ENCODE measurements around the gene LRMDA.

Gene LRMDA

DNA sequence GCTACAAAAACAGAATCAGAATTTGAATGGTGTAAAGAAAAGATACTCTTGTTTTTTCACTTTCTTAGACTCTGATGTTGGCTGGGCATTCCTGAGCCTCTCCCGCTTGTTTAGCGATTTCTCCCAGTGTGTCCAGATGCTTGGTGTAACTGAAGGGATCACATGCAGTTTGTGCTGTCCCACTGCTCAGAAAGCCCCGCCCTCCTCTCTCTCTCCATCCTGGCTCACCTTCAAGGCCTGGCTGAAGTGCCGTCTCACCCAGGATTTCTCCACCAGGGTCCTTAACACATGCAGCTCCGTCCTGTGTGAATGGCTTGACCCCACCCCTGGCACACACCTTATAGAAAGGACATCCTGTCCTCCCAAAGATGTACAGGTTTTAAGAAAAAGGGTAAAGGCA is 437.1 kb downstream of the LRMDA start:
- H3K27ac ChIP-seq (ENCODE audit: low read depth, low read length): no peak overlapping the region
- no peak overlapping the region for H3K4me3 ChIP-seq (ENCODE audit: low read depth, low read length)
- no peak overlapping the region for H2AFZ ChIP-seq (ENCODE audit: low read length, unreplicated experiment)
- no peaks in the 10 kb centered on the region for H3K36me3 ChIP-seq (ENCODE audit: insufficient read depth, low read length)
- H3K4me1 ChIP-seq (ENCODE audit: control insufficient read depth, insufficient read depth, low read length, unreplicated experiment): no peaks in the 10 kb centered on the region
- H3K79me2 ChIP-seq (ENCODE audit: control insufficient read depth, insufficient read depth, low read length, unreplicated experiment): no peaks in the 10 kb centered on the region
- H3K27me3 ChIP-seq (ENCODE audit: insufficient read depth, low read length): no peaks in the 10 kb centered on the region

DNA sequence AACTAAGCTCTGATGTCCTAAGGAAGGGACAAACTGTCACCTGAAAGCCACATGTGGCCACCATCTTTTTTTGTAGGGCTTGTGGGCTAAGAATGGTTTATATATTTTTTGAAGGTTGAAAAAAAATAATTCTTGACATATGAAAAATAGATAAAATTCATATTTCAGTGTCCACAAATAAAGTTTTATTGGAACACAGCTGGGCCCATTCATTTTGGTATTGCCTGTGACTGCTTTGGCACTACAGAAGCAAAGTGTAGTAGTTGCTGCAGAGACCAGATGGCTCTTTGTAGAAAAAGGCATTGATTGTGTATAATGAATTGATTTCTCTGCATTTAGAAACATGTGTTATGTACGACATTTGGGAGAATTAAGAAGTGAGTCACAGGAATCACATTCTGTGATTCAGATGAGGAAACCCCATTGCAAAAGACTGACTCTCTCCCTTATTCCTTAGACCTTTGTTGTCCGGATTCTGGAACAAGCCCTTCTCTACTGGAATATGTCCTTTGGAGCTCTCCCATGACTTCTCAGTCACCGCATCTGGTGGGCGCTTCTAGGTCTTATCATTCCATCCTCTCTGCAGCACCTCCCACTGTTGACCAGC is 438.7 kb downstream of the LRMDA start:
- no peak overlapping the region for H3K27ac ChIP-seq (ENCODE audit: low read depth, low read length)
- no peak overlapping the region for H3K4me3 ChIP-seq (ENCODE audit: low read depth, low read length)
- no peaks in the 10 kb centered on the region for H3K27me3 ChIP-seq (ENCODE audit: insufficient read depth, low read length)
- H3K36me3 ChIP-seq (ENCODE audit: insufficient read depth, low read length): no peaks in the 10 kb centered on the region
- no peaks in the 10 kb centered on the region for H3K79me2 ChIP-seq (ENCODE audit: control insufficient read depth, insufficient read depth, low read length, unreplicated experiment)
- no peak overlapping the region for H2AFZ ChIP-seq (ENCODE audit: low read length, unreplicated experiment)
- no peaks in the 10 kb centered on the region for H3K4me1 ChIP-seq (ENCODE audit: control insufficient read depth, insufficient read depth, low read length, unreplicated experiment)

GRCh38 chr10:75875740-75876139 is 444.3 kb downstream of the LRMDA start:
- Histone ChIP-seq H3K27me3 (ENCODE audit: insufficient read depth, low read length) (no peaks in the 10 kb centered on the region), H2AFZ (ENCODE audit: low read length, unreplicated experiment) (no peak overlapping the region), H3K4me3 (ENCODE audit: low read depth, low read length) (no peak overlapping the region), H3K4me1 (ENCODE audit: control insufficient read depth, insufficient read depth, low read length, unreplicated experiment) (no peaks in the 10 kb centered on the region), H3K36me3 (ENCODE audit: insufficient read depth, low read length) (no peaks in the 10 kb centered on the region), H3K27ac (ENCODE audit: low read depth, low read length) (no peak overlapping the region), H3K79me2 (ENCODE audit: control insufficient read depth, insufficient read depth, low read length, unreplicated experiment) (no peaks in the 10 kb centered on the region)

GRCh38 chr10:75876710-75877109 is 445.3 kb downstream of the LRMDA start:
- no peak overlapping the region for H2AFZ ChIP-seq (ENCODE audit: low read length, unreplicated experiment)
- no peak overlapping the region for H3K27ac ChIP-seq (ENCODE audit: low read depth, low read length)
- no peaks in the 10 kb centered on the region for H3K27me3 ChIP-seq (ENCODE audit: insufficient read depth, low read length)
- H3K4me3 ChIP-seq (ENCODE audit: low read depth, low read length): no peak overlapping the region
- no peaks in the 10 kb centered on the region for H3K79me2 ChIP-seq (ENCODE audit: control insufficient read depth, insufficient read depth, low read length, unreplicated experiment)
- H3K4me1 ChIP-seq (ENCODE audit: control insufficient read depth, insufficient read depth, low read length, unreplicated experiment): no peaks in the 10 kb centered on the region
- H3K36me3 ChIP-seq (ENCODE audit: insufficient read depth, low read length): no peaks in the 10 kb centered on the region

- Histone ChIP-seq H2AFZ (ENCODE audit: low read length, unreplicated experiment) (no peak overlapping the region), H3K27me3 (ENCODE audit: insufficient read depth, low read length) (no peaks in the 10 kb centered on the region), H3K79me2 (ENCODE audit: control insufficient read depth, insufficient read depth, low read length, unreplicated experiment) (no peaks in the 10 kb centered on the region), H3K4me3 (ENCODE audit: low read depth, low read length) (no peak overlapping the region), H3K27ac (ENCODE audit: low read depth, low read length) (no peak overlapping the region), H3K36me3 (ENCODE audit: insufficient read depth, low read length) (no peaks in the 10 kb centered on the region), H3K4me1 (ENCODE audit: control insufficient read depth, insufficient read depth, low read length, unreplicated experiment) (no peaks in the 10 kb centered on the region)
These were observed 446.5 kb downstream of the LRMDA start for GRCh38 chr10:75877877-75878276.

DNA sequence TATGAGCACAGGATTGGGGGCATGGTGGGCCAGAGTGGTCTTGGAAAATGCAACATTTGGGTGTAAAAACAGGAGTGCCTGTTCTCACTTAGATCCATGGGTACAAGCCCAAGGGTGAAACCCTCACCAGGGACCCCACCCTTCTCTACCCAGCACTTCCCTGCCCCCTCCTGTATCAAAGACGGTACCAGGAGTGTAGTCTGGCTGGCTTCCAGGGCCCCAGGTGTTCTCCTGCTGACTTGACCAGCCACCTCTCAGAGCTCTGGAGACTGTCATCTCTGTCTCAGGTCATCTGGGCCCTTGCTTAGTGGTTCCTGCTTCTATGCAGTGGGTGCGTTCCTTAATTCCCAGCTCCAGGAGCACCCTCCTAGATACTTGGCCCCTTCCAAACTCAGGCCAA is 447.2 kb downstream of the LRMDA start:
- no peak overlapping the region for H2AFZ ChIP-seq (ENCODE audit: low read length, unreplicated experiment)
- no peaks in the 10 kb centered on the region for H3K36me3 ChIP-seq (ENCODE audit: insufficient read depth, low read length)
- no peak overlapping the region for H3K27ac ChIP-seq (ENCODE audit: low read depth, low read length)
- no peak overlapping the region for H3K4me3 ChIP-seq (ENCODE audit: low read depth, low read length)
- no peaks in the 10 kb centered on the region for H3K4me1 ChIP-seq (ENCODE audit: control insufficient read depth, insufficient read depth, low read length, unreplicated experiment)
- no peaks in the 10 kb centered on the region for H3K27me3 ChIP-seq (ENCODE audit: insufficient read depth, low read length)
- H3K79me2 ChIP-seq (ENCODE audit: control insufficient read depth, insufficient read depth, low read length, unreplicated experiment): no peaks in the 10 kb centered on the region

GRCh38 chr10:75880031-75880775 is 448.8 kb downstream of the LRMDA start:
- H3K27me3 ChIP-seq (ENCODE audit: insufficient read depth, low read length): no peaks in the 10 kb centered on the region
- H3K27ac ChIP-seq (ENCODE audit: low read depth, low read length): no peak overlapping the region
- no peaks in the 10 kb centered on the region for H3K79me2 ChIP-seq (ENCODE audit: control insufficient read depth, insufficient read depth, low read length, unreplicated experiment)
- H2AFZ ChIP-seq (ENCODE audit: low read length, unreplicated experiment): no peak overlapping the region
- no peaks in the 10 kb centered on the region for H3K4me1 ChIP-seq (ENCODE audit: control insufficient read depth, insufficient read depth, low read length, unreplicated experiment)
- H3K4me3 ChIP-seq (ENCODE audit: low read depth, low read length): no peak overlapping the region
- no peaks in the 10 kb centered on the region for H3K36me3 ChIP-seq (ENCODE audit: insufficient read depth, low read length)

- Histone ChIP-seq H3K27me3 (ENCODE audit: insufficient read depth, low read length) (no peaks in the 10 kb centered on the region), H3K4me1 (ENCODE audit: control insufficient read depth, insufficient read depth, low read length, unreplicated experiment) (no peaks in the 10 kb centered on the region), H2AFZ (ENCODE audit: low read length, unreplicated experiment) (no peak overlapping the region), H3K27ac (ENCODE audit: low read depth, low read length) (no peak overlapping the region), H3K79me2 (ENCODE audit: control insufficient read depth, insufficient read depth, low read length, unreplicated experiment) (no peaks in the 10 kb centered on the region), H3K36me3 (ENCODE audit: insufficient read depth, low read length) (no peaks in the 10 kb centered on the region), H3K4me3 (ENCODE audit: low read depth, low read length) (no peak overlapping the region)
These were observed 452.0 kb downstream of the LRMDA start for GRCh38 chr10:75883081-75884072.

- Histone ChIP-seq H2AFZ (ENCODE audit: low read length, unreplicated experiment) (no peak overlapping the region), H3K27ac (ENCODE audit: low read depth, low read length) (no peak overlapping the region), H3K36me3 (ENCODE audit: insufficient read depth, low read length) (no peaks in the 10 kb centered on the region), H3K79me2 (ENCODE audit: control insufficient read depth, insufficient read depth, low read length, unreplicated experiment) (no peaks in the 10 kb centered on the region), H3K4me1 (ENCODE audit: control insufficient read depth, insufficient read depth, low read length, unreplicated experiment) (no peaks in the 10 kb centered on the region), H3K27me3 (ENCODE audit: insufficient read depth, low read length) (no peaks in the 10 kb centered on the region), H3K4me3 (ENCODE audit: low read depth, low read length) (no peak overlapping the region)
These were observed 453.4 kb downstream of the LRMDA start for GRCh38 chr10:75884808-75885207.

DNA sequence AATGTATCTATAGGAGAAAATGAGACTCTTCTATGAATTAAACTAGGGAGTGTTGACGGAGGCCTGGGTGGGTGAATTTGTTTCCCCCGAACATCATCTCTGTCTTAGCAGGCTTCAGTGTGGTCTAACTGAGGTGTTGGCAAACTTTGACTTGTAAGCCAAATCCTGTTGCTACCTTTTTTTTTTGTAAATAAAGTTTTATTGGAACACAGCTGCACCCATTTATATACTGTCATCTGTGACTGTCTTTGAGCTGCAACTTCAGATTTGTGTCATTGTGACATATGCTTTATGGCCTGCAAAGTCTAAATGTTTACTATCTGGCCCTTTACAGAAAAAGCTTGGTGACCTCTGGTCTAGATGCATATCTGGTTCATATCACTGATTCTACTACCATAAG is 455.9 kb downstream of the LRMDA start:
- Histone ChIP-seq H3K4me1 (ENCODE audit: control insufficient read depth, insufficient read depth, low read length, unreplicated experiment) (no peaks in the 10 kb centered on the region), H3K36me3 (ENCODE audit: insufficient read depth, low read length) (no peaks in the 10 kb centered on the region), H3K79me2 (ENCODE audit: control insufficient read depth, insufficient read depth, low read length, unreplicated experiment) (no peaks in the 10 kb centered on the region), H3K4me3 (ENCODE audit: low read depth, low read length) (no peak overlapping the region), H2AFZ (ENCODE audit: low read length, unreplicated experiment) (no peak overlapping the region), H3K27me3 (ENCODE audit: insufficient read depth, low read length) (no peaks in the 10 kb centered on the region), H3K27ac (ENCODE audit: low read depth, low read length) (no peak overlapping the region)

All from ACC112 (cell line).